Omental fat pad (tissue), 4 donors: ENCODE measurements around the gene HTR6. TPM values are rescaled to one million over a fixed set of nuclear protein-coding genes. Genes with fewer than 3 reads are reported as not detected.

ENCODE experiments used
- ATAC-seq: fragments of 150-250 bp; one replicate; pipeline ENCODE4 v1.9.1; 2016; ENCODE audit warnings: mild to moderate bottlenecking, moderate library complexity; ENCODE audit not compliant: low FRiP score
- DNase-seq: peaks from one replicate; pipeline ENCODE4 v3.0.0-alpha.2; 2019; ENCODE audit warnings: low spot score
- total RNA-seq, 4 donors: library from RNA; depleted of rRNA; stranded (reverse); fragments of >200 nt; gene quantifications; one replicate each; pipeline ENCODE4 v1.1.0, GENCODE V29; 2016
- TF ChIP-seq, protein P1 (sequence below), 3 donors: fragments of 450-650 bp; IDR thresholded peaks; one replicate each; pipeline ENCODE4 v1.5.1; 2016 to 2017; ENCODE audit warnings: antibody characterized with exemption in 3 of 3, mild to moderate bottlenecking in 3 of 3, moderate library complexity in 2 of 3

The HTR6 gene
- total RNA-seq, 4 donors from 2014 or later = not detected

DNA sequence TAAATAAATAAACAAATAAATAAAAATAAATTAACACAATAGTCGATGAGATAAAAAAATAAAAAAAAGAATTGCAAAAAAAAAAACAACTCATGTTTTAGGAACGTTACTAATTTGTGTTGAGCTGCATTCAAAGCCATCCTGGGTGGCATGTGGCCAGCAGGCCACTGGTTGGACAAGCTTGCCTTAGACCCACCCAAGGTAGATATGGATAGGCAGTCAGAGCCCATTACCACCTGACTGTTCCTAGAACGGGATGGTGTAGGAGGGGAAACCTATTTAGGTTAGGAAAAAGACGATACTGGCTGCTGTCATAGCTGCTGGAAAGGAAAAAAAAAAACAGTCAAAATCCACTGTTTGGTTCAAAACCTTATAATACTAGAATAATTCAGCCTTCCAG lies 40.8 kb downstream of the HTR6 start:
- DNase-seq (no peak), ATAC-seq (no peak)
- TF ChIP-seq, protein P1, sequence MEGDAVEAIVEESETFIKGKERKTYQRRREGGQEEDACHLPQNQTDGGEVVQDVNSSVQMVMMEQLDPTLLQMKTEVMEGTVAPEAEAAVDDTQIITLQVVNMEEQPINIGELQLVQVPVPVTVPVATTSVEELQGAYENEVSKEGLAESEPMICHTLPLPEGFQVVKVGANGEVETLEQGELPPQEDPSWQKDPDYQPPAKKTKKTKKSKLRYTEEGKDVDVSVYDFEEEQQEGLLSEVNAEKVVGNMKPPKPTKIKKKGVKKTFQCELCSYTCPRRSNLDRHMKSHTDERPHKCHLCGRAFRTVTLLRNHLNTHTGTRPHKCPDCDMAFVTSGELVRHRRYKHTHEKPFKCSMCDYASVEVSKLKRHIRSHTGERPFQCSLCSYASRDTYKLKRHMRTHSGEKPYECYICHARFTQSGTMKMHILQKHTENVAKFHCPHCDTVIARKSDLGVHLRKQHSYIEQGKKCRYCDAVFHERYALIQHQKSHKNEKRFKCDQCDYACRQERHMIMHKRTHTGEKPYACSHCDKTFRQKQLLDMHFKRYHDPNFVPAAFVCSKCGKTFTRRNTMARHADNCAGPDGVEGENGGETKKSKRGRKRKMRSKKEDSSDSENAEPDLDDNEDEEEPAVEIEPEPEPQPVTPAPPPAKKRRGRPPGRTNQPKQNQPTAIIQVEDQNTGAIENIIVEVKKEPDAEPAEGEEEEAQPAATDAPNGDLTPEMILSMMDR (IDR thresholded peaks at IDR 0.05) = no peak

DNA sequence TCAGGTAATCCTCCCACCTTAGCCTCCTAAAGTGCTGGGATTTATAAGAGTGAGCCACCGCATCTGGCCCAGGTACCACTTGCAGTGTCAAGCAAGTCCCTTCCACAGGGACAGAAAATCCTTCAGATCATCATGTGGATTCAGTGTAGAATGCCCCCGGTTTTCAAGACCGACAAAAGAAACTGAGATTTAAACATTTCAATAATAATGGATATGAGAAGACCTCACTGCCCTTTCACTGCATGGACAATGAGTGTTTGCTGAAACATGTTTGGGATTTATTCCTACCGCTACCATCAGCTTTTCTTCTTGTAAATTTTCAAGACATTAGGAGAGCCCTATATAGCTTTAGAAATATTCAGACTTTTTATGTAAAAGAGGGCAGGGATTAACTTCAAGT lies 41.5 kb downstream of the HTR6 start:
- no peak for ATAC-seq
- TF ChIP-seq, protein P1 (IDR thresholded peaks at IDR 0.05) = no peak
- no peak for DNase-seq

DNA sequence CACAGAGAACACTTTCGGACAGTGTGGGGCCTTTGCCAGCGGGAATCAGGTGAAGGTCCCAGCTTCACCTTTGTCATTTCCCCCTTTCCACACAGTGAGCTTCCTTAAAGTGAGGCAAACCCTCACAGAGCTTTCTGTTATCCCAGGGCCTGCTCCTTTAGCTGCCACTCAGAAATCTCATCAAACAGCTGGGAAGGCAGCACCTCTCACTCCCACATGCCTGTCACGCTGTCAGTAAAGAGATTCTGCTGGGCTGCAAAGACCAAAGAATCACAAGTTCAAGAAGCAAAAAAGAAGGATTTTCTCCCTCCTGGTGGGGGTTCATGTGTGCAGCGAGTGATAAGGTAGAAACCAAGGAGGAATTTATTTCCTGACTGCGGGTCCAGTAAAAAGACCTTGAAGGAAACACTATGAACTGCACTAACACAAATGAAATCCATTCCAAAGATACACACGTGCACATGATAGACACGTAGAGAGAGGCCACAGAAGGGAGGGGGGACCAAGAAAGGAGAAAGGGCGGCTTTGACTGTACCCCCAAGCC lies 44.0 kb downstream of the HTR6 start:
- DNase-seq (no peak), ATAC-seq (no peak)
- TF ChIP-seq, protein P1 (IDR thresholded peaks at IDR 0.05) = no peak

DNA sequence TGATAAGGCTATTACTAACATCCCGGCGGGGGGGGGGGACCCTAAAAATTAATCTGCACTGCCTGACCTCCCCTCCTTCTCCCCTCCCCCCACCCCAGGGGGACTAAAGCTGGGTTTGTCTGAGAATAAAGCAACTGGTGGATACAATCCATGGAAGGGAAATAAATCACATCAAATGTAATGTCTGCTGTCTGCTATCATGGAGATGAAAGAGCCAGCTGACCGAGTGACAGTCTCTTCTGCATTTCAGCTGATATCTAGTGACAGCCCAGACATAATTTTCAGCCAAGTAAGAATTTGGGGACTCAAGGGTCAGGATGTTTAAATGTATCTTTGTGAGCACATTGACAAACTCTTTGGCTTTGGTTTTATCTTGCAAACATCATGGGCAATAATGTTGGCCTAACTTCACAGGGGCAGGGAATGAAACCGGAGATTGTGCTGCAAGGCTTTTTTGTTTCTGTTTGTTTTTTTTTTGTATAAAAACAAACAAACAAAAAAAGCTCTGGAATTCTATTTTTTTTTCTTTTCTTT lies 44.7 kb downstream of the HTR6 start:
- no peak for ATAC-seq
- TF ChIP-seq, protein P1 (IDR thresholded peaks at IDR 0.05) = no peak
- DNase-seq = no peak

DNA sequence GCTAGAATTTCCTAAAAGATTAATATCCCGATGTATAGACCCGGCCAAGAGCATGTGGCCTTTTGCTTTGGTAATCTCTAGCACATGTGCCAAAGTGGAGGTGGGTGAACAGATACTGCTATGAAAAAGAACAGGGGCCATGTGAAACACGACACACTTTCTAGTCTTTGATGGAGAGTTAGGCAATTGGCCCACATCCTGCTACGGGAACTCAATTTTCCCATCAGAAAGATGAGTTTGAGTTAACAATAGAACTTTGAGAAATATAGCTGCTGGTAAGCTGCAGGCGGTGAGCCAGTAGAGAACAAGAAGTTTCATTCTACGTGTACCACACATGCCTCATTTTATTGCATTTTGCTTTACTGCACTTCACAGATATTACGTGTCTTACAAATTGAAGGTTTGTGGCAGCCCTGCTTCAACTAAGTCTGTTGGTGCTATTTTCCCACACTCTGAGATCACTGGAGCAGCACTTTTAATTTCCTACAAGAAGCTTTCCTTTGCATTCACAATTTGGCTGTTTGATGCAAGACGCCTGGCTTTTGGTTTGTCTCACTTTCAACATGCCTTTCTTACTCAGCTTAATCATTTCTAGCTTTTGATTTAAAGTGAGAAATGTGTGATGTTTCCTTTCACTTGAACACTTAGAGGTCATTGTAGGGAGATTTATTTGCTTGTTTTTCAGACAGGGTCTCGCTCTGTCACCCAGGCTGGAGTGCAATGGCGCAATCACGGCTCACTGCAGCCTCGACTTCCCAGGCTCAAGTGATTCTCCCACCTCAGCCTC lies 46.3 kb downstream of the HTR6 start:
- DNase-seq = no peak
- no peak for ATAC-seq
- TF ChIP-seq, protein P1 (IDR thresholded peaks at IDR 0.05) = no peak

DNA sequence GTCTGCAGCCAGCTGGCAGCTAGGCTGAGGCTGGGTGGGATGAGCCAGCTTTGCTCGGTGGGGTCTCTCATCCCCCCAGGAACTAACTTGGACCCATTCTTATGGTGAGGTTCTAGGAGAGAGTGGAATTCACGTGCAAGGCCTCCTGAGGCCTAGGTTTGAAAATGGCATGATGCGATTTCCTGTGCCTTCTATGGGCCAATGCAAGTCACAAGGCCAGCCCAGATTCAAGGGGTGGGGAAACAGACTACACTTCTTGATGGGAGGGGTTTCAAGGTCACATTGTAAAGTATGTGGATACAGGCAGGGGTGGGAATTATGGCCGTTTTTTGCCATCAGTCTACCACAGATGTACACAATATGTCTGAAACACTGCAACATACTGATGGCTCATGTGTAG lies 48.3 kb downstream of the HTR6 start:
- ATAC-seq (no peak), DNase-seq (no peak)
- TF ChIP-seq, protein P1 (IDR thresholded peaks at IDR 0.05) = no peak
